GM19238 (cell line): ENCODE data around the gene OR14A16.

Experiments used
- DNase-seq: peaks from one replicate; pipeline ENCODE4 v3.0.0; 2011; ENCODE audit warnings: low spot score; ENCODE audit not compliant: insufficient read length

The OR14A16 gene

GRCh38 chr1:247824023-247824422 lies at the start of gene OR14A16:
Gene OR14A16, minus strand, starts transcription at chr1:247824119. Its CDS starts 8,390 bp downstream, at chr1:247815729.
- DNase-seq = no peak

- DNase-seq = no peak
Measured at GRCh38 chr1:247865416-247865815, 41.5 kb upstream of the OR14A16 start.

DNA sequence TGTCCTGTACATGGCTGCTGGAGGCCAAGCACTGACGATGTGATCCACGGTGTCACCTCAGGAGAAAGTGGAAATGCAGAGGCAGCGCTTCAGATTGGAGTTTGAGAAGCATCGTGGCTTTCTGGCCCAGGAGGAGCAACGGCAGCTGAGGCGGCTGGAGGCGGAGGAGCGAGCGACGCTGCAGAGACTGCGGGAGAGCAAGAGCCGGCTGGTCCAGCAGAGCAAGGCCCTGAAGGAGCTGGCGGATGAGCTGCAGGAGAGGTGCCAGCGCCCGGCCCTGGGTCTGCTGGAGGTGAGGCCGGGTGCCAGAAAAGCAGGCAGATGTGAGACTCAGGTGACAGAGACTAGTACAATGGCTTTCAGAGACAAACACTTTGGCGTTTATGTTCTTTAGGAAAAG lies 40.7 kb upstream of the OR14A16 start:
- no peak for DNase-seq

DNA sequence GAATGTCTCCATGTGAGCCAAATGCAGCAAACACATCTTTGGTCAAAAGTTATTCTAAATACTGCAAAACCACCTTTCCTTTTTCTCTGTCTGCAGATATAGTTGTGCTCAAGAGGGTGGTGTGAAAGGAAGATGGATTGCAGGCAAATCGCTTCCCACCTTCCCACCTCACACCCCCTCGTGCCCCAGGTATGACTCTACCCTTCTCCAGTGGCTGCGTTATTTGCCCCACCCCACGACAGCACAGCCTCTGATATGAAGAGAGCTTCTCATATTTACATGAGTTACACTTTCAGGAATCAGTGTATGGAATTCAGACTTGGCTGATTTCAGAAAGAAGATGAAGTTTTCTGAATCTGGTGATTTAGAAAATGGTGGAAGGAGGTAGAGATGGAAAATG lies 38.8 kb upstream of the OR14A16 start:
- no peak for DNase-seq

DNA sequence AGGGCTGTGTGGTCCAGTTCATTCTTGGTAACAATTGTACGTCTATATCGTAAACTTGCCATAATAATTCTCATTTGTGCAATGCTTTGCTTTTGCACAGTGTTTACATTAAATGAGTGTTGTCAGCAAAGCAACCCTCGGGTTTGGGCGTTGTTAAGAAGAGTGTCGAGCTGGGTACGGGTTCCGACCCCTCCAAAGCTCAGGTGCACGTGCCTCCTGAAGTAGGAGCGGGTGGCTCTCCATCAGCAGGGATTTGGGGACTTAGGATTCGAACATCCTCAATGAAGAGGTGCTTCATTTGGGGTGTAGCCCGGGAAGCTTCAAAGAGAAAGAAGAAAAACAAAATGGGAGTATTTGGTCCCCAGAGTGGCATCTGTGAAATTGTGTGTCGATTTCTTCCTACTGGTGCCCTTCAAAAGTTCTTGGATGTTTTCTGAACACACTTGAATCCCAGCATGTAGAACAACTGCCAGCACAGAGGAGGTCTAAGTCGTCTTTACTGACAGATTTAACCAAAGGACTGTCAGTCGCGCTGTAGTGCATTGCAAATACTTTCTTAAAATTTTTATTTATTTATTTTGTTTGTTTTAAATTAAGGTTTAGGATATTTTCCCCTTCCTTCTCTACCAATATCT lies 34.2 kb upstream of the OR14A16 start:
- no peak for DNase-seq

DNA sequence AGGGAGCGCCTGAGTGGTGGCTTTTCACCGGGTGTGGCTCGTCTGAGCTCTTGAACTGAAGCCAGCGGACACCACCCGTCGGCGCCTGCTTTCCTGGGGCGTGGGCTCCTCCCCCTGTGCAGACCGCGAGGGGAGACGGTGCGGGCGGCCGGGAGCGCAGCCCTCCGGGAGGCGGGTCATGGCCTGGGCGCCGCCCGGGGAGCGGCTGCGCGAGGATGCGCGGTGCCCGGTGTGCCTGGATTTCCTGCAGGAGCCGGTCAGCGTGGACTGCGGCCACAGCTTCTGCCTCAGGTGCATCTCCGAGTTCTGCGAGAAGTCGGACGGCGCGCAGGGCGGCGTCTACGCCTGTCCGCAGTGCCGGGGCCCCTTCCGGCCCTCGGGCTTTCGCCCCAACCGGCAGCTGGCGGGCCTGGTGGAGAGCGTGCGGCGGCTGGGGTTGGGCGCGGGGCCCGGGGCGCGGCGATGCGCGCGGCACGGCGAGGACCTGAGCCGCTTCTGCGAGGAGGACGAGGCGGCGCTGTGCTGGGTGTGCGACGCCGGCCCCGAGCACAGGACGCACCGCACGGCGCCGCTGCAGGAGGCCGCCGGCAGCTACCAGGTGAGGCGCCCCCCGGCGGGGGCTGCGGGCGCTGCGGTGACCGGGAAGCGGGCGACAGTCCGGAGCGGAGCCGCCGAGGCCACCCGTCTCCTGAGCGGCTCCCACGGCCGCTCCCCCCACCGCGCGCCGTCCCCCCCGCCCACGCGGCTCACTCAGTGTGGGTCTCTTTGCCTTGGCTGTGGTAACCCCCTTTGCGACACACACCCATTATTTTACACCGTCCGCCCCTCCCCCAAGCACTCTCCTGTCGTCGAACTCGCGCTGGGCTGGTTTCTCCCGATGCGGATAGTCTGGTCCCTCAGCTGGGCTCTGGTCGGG lies 33.4 kb upstream of the OR14A16 start, which contains the start of gene TRIM58:
TRIM58 (plus strand) TSS at position 119 of the 916 bp plus-strand sequence; CDS start at position 179, 60 bp downstream.
- DNase-seq = no peak

GRCh38 chr1:247855911-247856310 lies 32.0 kb upstream of the OR14A16 start:
- no peak for DNase-seq

- DNase-seq = no peak
Measured at GRCh38 chr1:247854899-247855545, 31.1 kb upstream of the OR14A16 start.

DNA sequence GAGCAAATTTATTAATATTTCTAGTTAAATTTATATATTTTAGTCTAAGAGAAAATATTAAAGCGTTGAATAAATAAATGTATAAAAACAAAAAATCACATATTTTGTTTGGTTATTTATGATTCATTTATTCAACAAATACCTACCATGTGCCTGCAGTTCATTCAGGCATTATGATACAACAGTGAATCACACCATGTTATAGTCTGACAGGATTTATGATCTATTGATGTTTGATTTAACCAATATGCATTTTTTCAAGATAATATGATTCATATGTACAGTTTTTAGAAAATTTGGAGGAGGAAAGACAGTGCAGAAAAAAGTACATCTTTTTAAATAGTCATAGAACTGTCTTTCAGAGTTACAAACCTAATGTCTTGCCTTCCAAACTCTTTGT lies 25.7 kb upstream of the OR14A16 start:
- DNase-seq = no peak

DNA sequence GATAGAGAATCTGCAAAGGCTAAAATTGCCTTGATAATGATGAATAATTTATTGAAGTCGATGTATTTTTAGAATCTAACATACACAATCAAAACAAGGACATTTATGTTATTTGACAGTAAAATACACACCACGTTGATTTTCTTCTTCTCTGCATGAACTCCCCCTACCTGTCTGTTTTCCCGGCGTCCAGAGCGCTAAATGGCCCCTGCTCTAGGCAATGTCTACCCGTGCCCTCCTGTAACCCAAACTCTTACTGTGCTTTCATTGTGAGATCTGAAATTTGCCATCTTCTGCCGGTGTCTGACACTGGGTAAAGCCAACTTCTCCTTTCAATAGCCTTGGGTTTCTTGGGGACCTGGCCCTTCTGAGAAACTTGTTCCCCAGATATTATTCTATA lies 24.4 kb upstream of the OR14A16 start:
- no peak for DNase-seq

GRCh38 chr1:247845693-247846017 lies 21.7 kb upstream of the OR14A16 start:
- DNase-seq = no peak

- DNase-seq = no peak
Measured at GRCh38 chr1:247845011-247845692, 21.2 kb upstream of the OR14A16 start.

DNA sequence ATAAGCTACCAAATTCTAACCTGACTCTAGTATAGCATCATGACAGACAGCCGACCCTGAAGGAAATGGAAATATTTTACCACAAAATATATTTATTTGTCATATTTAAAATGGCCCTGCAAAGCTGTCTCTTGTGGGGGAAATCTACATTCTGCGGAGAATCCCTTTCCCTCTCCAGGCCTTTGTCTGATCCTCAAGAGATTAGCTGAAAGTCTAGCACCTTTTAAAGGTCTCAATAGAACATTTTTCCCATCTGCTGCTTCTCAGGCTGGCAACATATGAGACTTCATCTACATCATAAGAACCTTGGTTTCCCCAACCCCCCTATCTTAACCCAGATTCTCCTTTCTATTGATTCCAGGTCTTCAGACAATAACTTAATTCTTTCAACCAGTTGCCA lies 19.5 kb upstream of the OR14A16 start:
- no peak for DNase-seq

GRCh38 chr1:247841796-247842195 lies 17.9 kb upstream of the OR14A16 start, which contains the start of gene OR11L1:
Gene OR11L1, minus strand, starts transcription at chr1:247841896. Its CDS starts 0 bp downstream, at chr1:247841896.
- no peak for DNase-seq

DNA sequence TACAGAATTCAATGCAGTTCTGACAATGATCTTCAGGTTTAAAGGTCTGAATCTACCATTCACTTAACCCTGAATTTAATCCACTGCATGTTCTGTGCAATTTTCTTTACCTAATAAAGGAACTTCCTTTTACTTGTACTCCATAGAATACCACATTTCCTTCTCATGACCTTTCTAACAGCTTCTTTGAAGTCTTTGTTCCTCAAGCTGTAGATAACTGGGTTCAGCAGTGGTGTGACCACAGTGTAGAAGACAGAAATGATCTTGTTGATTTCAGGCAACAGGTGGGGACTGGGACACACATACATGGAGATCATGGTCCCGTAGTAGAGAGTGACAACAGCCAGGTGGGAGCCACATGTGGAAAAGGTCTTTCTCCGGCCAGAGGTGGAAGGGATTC lies 16.9 kb upstream of the OR14A16 start:
- DNase-seq = no peak

- DNase-seq = no peak
Measured at GRCh38 chr1:247833601-247834000, 9.7 kb upstream of the OR14A16 start.

GRCh38 chr1:247829656-247830055 lies 5.7 kb upstream of the OR14A16 start:
- no peak for DNase-seq

- no peak for DNase-seq
Measured at GRCh38 chr1:247825362-247825761, 1.4 kb upstream of the OR14A16 start.

DNA sequence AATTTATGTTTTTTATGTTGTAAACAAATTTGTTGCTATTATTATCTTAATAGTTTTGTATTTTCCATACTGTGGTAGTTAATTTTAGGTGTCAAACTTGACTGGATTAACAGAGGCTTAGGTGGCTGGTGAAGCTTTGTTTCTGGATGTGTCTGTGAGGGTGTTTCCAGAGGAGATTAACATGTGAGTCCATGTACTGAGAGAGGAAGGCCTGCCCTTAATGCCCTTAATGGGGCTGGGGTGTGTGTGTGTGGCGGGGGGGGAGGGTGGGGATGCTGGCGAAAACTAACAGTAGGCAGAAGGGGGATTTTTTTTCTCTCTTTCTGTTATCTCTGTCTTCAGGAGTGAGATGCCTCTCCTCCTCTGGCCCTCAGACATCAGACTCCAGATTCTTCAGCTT lies 1.9 kb downstream of the OR14A16 start:
- DNase-seq = no peak

DNA sequence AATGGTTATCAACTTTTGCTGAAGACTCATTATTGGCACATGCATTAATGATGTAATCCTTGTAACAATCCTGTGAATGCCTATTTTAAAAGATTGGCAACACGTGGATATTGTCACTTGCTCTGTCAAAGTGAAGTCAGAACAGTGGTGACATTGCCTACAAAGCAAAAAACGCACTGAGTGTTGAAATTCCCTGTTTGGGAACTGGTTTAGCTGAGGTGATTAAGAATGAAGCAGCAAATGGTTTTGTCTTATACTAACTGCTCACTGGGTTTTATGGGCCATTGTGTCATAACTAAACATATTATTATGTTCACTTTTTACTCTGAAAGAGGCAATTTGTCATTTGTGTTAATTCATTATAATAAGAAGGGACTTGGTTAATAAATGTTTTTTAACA lies 11.3 kb downstream of the OR14A16 start:
- DNase-seq = no peak

- no peak for DNase-seq
Measured at GRCh38 chr1:247797518-247797917, 26.4 kb downstream of the OR14A16 start.

GRCh38 chr1:247769603-247770002 lies 54.3 kb downstream of the OR14A16 start:
- DNase-seq = no peak
